ENCODE results near the gene ACTR10.

DNA sequence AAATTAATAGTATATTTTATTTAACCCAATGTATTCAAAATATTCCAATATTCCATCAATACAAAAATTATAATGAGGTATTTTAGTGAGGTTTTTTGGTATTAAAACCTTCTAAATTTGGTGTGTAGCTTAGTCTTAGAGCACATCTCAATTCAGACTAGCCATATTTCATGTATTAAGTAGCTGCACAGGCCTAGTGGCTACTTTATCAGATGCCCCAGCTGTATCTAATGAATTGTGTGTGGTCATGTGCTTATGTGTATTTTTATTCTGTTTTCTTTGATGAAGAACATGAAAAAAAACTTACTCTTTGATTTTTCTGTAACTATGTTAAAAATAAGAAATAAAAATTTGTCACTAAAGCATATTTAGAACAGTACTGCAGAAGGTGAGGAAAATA is 13.2 kb downstream of the ACTR10 start:
- TF ChIP-seq REST (IDR thresholded peaks at IDR 0.05; ENCODE audit: insufficient replicate concordance, low read depth), result no peak
- TF ChIP-seq, protein P1, sequence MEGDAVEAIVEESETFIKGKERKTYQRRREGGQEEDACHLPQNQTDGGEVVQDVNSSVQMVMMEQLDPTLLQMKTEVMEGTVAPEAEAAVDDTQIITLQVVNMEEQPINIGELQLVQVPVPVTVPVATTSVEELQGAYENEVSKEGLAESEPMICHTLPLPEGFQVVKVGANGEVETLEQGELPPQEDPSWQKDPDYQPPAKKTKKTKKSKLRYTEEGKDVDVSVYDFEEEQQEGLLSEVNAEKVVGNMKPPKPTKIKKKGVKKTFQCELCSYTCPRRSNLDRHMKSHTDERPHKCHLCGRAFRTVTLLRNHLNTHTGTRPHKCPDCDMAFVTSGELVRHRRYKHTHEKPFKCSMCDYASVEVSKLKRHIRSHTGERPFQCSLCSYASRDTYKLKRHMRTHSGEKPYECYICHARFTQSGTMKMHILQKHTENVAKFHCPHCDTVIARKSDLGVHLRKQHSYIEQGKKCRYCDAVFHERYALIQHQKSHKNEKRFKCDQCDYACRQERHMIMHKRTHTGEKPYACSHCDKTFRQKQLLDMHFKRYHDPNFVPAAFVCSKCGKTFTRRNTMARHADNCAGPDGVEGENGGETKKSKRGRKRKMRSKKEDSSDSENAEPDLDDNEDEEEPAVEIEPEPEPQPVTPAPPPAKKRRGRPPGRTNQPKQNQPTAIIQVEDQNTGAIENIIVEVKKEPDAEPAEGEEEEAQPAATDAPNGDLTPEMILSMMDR (IDR thresholded peaks at IDR 0.05; ENCODE audit: insufficient read depth, low read length), result no peak
- no peak for TF ChIP-seq SPI1 (IDR thresholded peaks at IDR 0.05; ENCODE audit: borderline replicate concordance, low read depth)
- TF ChIP-seq GABPA (IDR thresholded peaks at IDR 0.05; ENCODE audit: low read depth), result no peak
